Naive B cell (primary cell): ENCODE measurements around the gene KRTAP4-11. TPM values are rescaled to one million over a fixed set of nuclear protein-coding genes. Genes with fewer than 3 reads are reported as not detected.

Experiments used
- polyA plus RNA-seq, 6 donors: library from polyadenylated mRNA; unstranded; fragments of 300-500 nt; fragmentation: Illumina TruSeq; gene quantifications; one replicate each; pipeline ENCODE4 v1.2.3, GENCODE V29; 2021; ENCODE audit warnings: low read depth in 6 of 6

KRTAP4-11 gene
- polyA plus RNA-seq, 6 donors from 2014 or later, result not detected

Other genes with a start within 250 kb of the KRTAP4-11 start
- not detected for gene KRT20, start 233.1 kb downstream of the KRTAP4-11 start, polyA plus RNA-seq
- gene KRT23, start 180.7 kb downstream of the KRTAP4-11 start, polyA plus RNA-seq, result under 1 TPM in 1 of 6 donors, not detected in 5; 0.19 TPM
- not detected for gene KRT39, start 151.4 kb downstream of the KRTAP4-11 start, polyA plus RNA-seq
- not detected for gene KRT40, start 134.0 kb downstream of the KRTAP4-11 start, polyA plus RNA-seq
- gene KRTAP3-3, start 124.2 kb downstream of the KRTAP4-11 start, polyA plus RNA-seq, result not detected
- gene KRTAP3-2, start 118.5 kb downstream of the KRTAP4-11 start, polyA plus RNA-seq, result not detected
- not detected for gene KRTAP3-1, start 109.2 kb downstream of the KRTAP4-11 start, polyA plus RNA-seq
- gene KRTAP1-5, start 91.2 kb downstream of the KRTAP4-11 start, polyA plus RNA-seq, result not detected
- not detected for gene KRTAP1-4, start 88.2 kb downstream of the KRTAP4-11 start, polyA plus RNA-seq
- not detected for gene KRTAP1-3, start 83.5 kb downstream of the KRTAP4-11 start, polyA plus RNA-seq
- not detected for gene KRTAP1-1, start 76.9 kb downstream of the KRTAP4-11 start, polyA plus RNA-seq
- not detected for gene KRTAP2-1, start 71.1 kb downstream of the KRTAP4-11 start, polyA plus RNA-seq
- gene KRTAP2-2, start 63.1 kb downstream of the KRTAP4-11 start, polyA plus RNA-seq, result not detected
- not detected for gene KRTAP2-3, start 58.3 kb downstream of the KRTAP4-11 start, polyA plus RNA-seq
- gene KRTAP2-4, start 52.5 kb downstream of the KRTAP4-11 start, polyA plus RNA-seq, result not detected
- gene KRTAP4-7, start 34.2 kb downstream of the KRTAP4-11 start, polyA plus RNA-seq, result not detected
- gene KRTAP4-8, start 20.2 kb downstream of the KRTAP4-11 start, polyA plus RNA-seq, result not detected
- not detected for gene KRTAP4-16, start 16.2 kb downstream of the KRTAP4-11 start, polyA plus RNA-seq
- gene KRTAP4-9, start 13.0 kb downstream of the KRTAP4-11 start, polyA plus RNA-seq, result not detected
- gene KRTAP4-12, start 5.8 kb upstream of the KRTAP4-11 start, polyA plus RNA-seq, result 1 to 10 TPM in 2 of 6 donors, under 1 TPM in 2, not detected in 2; 0.30 to 3.3 (median 1.3) TPM
- 1 to 10 TPM in 2 of 6 donors, not detected in 4; 1.6 to 2.0 TPM for gene KRTAP4-6, start 22.2 kb upstream of the KRTAP4-11 start, polyA plus RNA-seq
- gene KRTAP4-5, start 31.5 kb upstream of the KRTAP4-11 start, polyA plus RNA-seq, result not detected
- not detected for gene KRTAP4-4, start 42.4 kb upstream of the KRTAP4-11 start, polyA plus RNA-seq
- not detected for gene KRTAP4-3, start 49.8 kb upstream of the KRTAP4-11 start, polyA plus RNA-seq
- not detected for gene KRTAP4-2, start 59.8 kb upstream of the KRTAP4-11 start, polyA plus RNA-seq
- not detected for gene KRTAP4-1, start 66.5 kb upstream of the KRTAP4-11 start, polyA plus RNA-seq
- not detected for gene KRTAP9-1, start 71.5 kb upstream of the KRTAP4-11 start, polyA plus RNA-seq
- gene KRTAP9-2, start 108.3 kb upstream of the KRTAP4-11 start, polyA plus RNA-seq, result not detected
- not detected for gene KRTAP9-3, start 114.1 kb upstream of the KRTAP4-11 start, polyA plus RNA-seq
- not detected for gene KRTAP9-8, start 119.6 kb upstream of the KRTAP4-11 start, polyA plus RNA-seq
- not detected for gene KRTAP9-4, start 131.3 kb upstream of the KRTAP4-11 start, polyA plus RNA-seq
- not detected for gene KRTAP9-9, start 137.0 kb upstream of the KRTAP4-11 start, polyA plus RNA-seq
- gene KRTAP9-6, start 147.0 kb upstream of the KRTAP4-11 start, polyA plus RNA-seq, result not detected
- gene KRTAP9-7, start 157.3 kb upstream of the KRTAP4-11 start, polyA plus RNA-seq, result not detected
- not detected for gene KRTAP29-1, start 184.5 kb upstream of the KRTAP4-11 start, polyA plus RNA-seq
- gene KRTAP16-1, start 190.9 kb upstream of the KRTAP4-11 start, polyA plus RNA-seq, result 1 to 10 TPM in 1 of 6 donors, under 1 TPM in 3, not detected in 2; 0.38 to 2.0 (median 0.55) TPM
- not detected for gene KRTAP17-1, start 197.3 kb upstream of the KRTAP4-11 start, polyA plus RNA-seq
- gene KRT33A, start 232.5 kb upstream of the KRTAP4-11 start, polyA plus RNA-seq, result not detected